CD14-positive monocyte (primary cell): ENCODE measurements around the gene SPTB. TPM values are rescaled to one million over a fixed set of nuclear protein-coding genes. Genes with fewer than 3 reads are reported as not detected.

Experiments used
- DNase-seq, 3 donors: peaks; one replicate each; pipeline ENCODE4 v3.0.0-alpha.2; 2011 to 2022
- H2AFZ ChIP-seq: 2 replicates; pipeline ENCODE4 v1.6.0; 2012; ENCODE audit warnings: mild to moderate bottlenecking, low read depth, low read length, inconsistent platforms; ENCODE audit not compliant: insufficient read depth, poor library complexity, severe bottlenecking
- H3K27ac ChIP-seq, 2 donors: 1 replicate in 1 of 2; 2 replicates in 1 of 2; pipeline ENCODE4 v1.5.1; 2012 to 2013; ENCODE audit warnings: low read length in 2 of 2, control low read depth in 1 of 2, inconsistent platforms in 1 of 2, low read depth in 1 of 2, mild to moderate bottlenecking in 1 of 2
- H3K27me3 ChIP-seq, 2 donors: one replicate each; pipeline versions ENCODE4 v1.6.0 to v1.6.1; 2011 to 2013; ENCODE audit warnings: low read length in 2 of 2; ENCODE audit not compliant: control insufficient read depth in 2 of 2, insufficient read depth in 2 of 2
- H3K36me3 ChIP-seq, 2 donors: replicated peaks in 1 of 2; 1 replicate in 1 of 2; 2 replicates in 1 of 2; pipeline versions ENCODE4 v1.5.1 to v1.6.1; 2012 to 2013; ENCODE audit warnings: low read length in 2 of 2, control low read depth in 1 of 2, inconsistent platforms in 1 of 2, mild to moderate bottlenecking in 1 of 2; ENCODE audit not compliant: insufficient read depth in 2 of 2, control insufficient read depth in 1 of 2
- H3K4me1 ChIP-seq, 2 donors: 1 replicate in 1 of 2; 2 replicates in 1 of 2; pipeline versions ENCODE4 v1.5.1 to v1.6.1; 2012 to 2013; ENCODE audit warnings: low read length in 2 of 2, control low read depth in 1 of 2, inconsistent platforms in 1 of 2, mild to moderate bottlenecking in 1 of 2, moderate library complexity in 1 of 2; ENCODE audit not compliant: insufficient read depth in 2 of 2, control insufficient read depth in 1 of 2
- H3K4me2 ChIP-seq: replicated peaks from 2 replicates; pipeline ENCODE3; 2012; ENCODE audit warnings: low read length, moderate library complexity, mild to moderate bottlenecking; ENCODE audit not compliant: poor library complexity, severe bottlenecking; ENCODE audit errors: extremely low read depth
- H3K4me3 ChIP-seq, 3 experiments: fragments of 200-600 bp in 1 of 3; sonication (generic) in 1 of 3; replicated peaks in 1 of 3; 1 replicate in 2 of 3; 2 replicates in 1 of 3; pipeline ENCODE4 v1.5.1; 2011 to 2013; ENCODE audit warnings: low read length in 3 of 3, mild to moderate bottlenecking in 3 of 3, control low read depth in 2 of 3, low read depth in 2 of 3, inconsistent platforms in 1 of 3, moderate library complexity in 1 of 3
- H3K79me2 ChIP-seq: 2 replicates; pipeline ENCODE4 v1.6.0; 2012; ENCODE audit warnings: mild to moderate bottlenecking, control low read depth, inconsistent platforms, low read length, moderate library complexity; ENCODE audit not compliant: insufficient read depth
- H3K9ac ChIP-seq: 2 replicates; pipeline ENCODE4 v1.6.0; 2017; ENCODE audit warnings: low read length, mild to moderate bottlenecking; ENCODE audit not compliant: insufficient read depth, poor library complexity, severe bottlenecking
- H3K9me3 ChIP-seq, 2 donors: replicated peaks in 1 of 2; 1 replicate in 1 of 2; 2 replicates in 1 of 2; pipeline versions ENCODE4 v1.5.1 to v1.6.1; 2012 to 2013; ENCODE audit warnings: low read length in 2 of 2, control low read depth in 1 of 2; ENCODE audit not compliant: control insufficient read depth in 1 of 2, insufficient read depth in 1 of 2
- H4K20me1 ChIP-seq: 2 replicates; pipeline ENCODE4 v1.6.0; 2012; ENCODE audit warnings: mild to moderate bottlenecking, low read length, control low read depth, moderate library complexity; ENCODE audit not compliant: insufficient read depth
- H3K27ac Mint-ChIP-seq, 7 donors: one replicate each; pipeline ENCODE4 v1.8.0; 2020; ENCODE audit warnings: mild to moderate bottlenecking in 7 of 7, mixed read lengths in 7 of 7, moderate library complexity in 6 of 7, inconsistent platforms in 2 of 7
- H3K27me3 Mint-ChIP-seq, 3 donors: one replicate each; pipeline ENCODE4 v1.8.0; 2021 to 2022; ENCODE audit warnings: low read depth in 3 of 3, mild to moderate bottlenecking in 3 of 3, mixed read lengths in 3 of 3, moderate library complexity in 3 of 3, inconsistent platforms in 1 of 3
- H3K36me3 Mint-ChIP-seq, 2 donors: one replicate each; pipeline ENCODE4 v1.8.0; 2020; ENCODE audit warnings: mixed read lengths in 2 of 2, inconsistent platforms in 1 of 2, mild to moderate bottlenecking in 1 of 2
- H3K4me1 Mint-ChIP-seq: one replicate; pipeline ENCODE4 v1.8.0; 2020; ENCODE audit warnings: mild to moderate bottlenecking, mixed read lengths
- H3K4me3 Mint-ChIP-seq, 2 donors: one replicate each; pipeline ENCODE4 v1.8.0; 2020; ENCODE audit warnings: mild to moderate bottlenecking in 2 of 2, mixed read lengths in 2 of 2, moderate library complexity in 1 of 2
- H3K9me3 Mint-ChIP-seq, 7 donors: one replicate each; pipeline ENCODE4 v1.8.0; 2020 to 2022; ENCODE audit warnings: mixed read lengths in 7 of 7, mild to moderate bottlenecking in 6 of 7, moderate library complexity in 6 of 7, inconsistent platforms in 2 of 7
- CTCF ChIP-seq: fragments of 200-600 bp; IDR thresholded peaks from one replicate; pipeline ENCODE4 v1.8.0; 2022; ENCODE audit warnings: antibody characterized with exemption, mild to moderate bottlenecking
- WGBS: methylation state at CpG from one replicate; pipeline ENCODE4 v1.1.5; 2013; ENCODE audit warnings: missing lambda C conversion rate; ENCODE audit not compliant: insufficient coverage; 5-methylcytosine and 5-hydroxymethylcytosine counted together
- intact Hi-C, 2 donors: fragments of 100-400 bp; cut with micrococcal nuclease; formaldehyde crosslinking; loops; one replicate each; pipeline versions ENCODE4 v1.15.0 to v1.15.1; 2023
- polyA plus RNA-seq, 3 donors: library from polyadenylated mRNA; depleted of rRNA in 1 of 3; unstranded in 2 of 3; stranded (reverse) in 1 of 3; fragments of 300-500 nt in 2 of 3; fragments of >200 nt in 1 of 3; fragmentation: Illumina TruSeq in 2 of 3; gene quantifications; 1 replicate in 2 of 3; 2 replicates in 1 of 3; pipeline ENCODE4 v1.2.3, GENCODE V29; 2012 to 2021

SPTB gene
- polyA plus RNA-seq, 3 donors, result not detected

DNA sequence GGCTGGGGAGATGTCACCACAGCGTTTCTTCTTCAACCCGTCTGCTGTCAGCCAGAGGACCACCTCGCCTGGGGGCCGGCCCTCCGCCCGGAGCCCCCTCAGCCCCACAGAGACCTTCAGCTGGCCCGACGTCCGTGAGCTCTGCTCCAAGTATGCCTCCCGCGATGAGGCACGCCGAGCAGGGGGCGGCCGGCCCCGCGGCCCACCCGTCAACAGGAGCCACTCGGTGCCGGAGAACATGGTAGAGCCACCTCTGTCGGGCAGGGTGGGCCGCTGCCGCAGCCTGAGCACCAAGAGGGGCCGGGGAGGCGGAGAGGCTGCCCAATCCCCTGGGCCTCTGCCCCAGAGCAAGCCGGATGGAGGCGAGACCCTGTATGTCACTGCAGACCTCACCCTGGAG is 136.6 kb downstream of the SPTB start:
- Histone ChIP-seq H3K4me2 (no peak overlapping the region), H4K20me1 (peaks cover 3% of the 10 kb centered on the region), H3K9me3 (no peaks in the 10 kb centered on the region), H3K27me3 (no peaks in the 10 kb centered on the region), H3K36me3 (peaks cover 61 to 81% of the 10 kb centered on the region in 2 donors), H3K27ac (no peak overlapping the region), H3K4me3 (no peak overlapping the region), H3K79me2 (no peaks in the 10 kb centered on the region), H3K4me1 (no peaks in the 10 kb centered on the region), H2AFZ (no peak overlapping the region), H3K9ac (no peak overlapping the region)
- 98% methylated on average over 27 of the region's 27 CpGs for WGBS
- Mint-ChIP-seq H3K27me3 (peaks cover 1 to 2% (median 2%) of the 10 kb centered on the region in 3 donors), H3K36me3 (peaks cover 73 to 97% of the 10 kb centered on the region in 2 donors), H3K4me1 (peaks cover 2% of the 10 kb centered on the region), H3K4me3 (no peak overlapping the region), H3K9me3 (peaks cover 0 to 3% (median 0%) of the 10 kb centered on the region in 7 donors), H3K27ac (no peak overlapping the region)
- intact Hi-C loops, result no loop called here
- DNase-seq, result no peak
- TF ChIP-seq CTCF, result no peak

- peaks cover under 1% of the 10 kb centered on the region for H4K20me1 ChIP-seq
- no peaks in the 10 kb centered on the region for H3K9me3 ChIP-seq
- Mint-ChIP-seq H3K36me3 (peaks cover 68 to 98% of the 10 kb centered on the region in 2 donors), H3K9me3 (peaks cover 0 to 3% (median 0%) of the 10 kb centered on the region in 7 donors), H3K4me1 (peaks cover 2% of the 10 kb centered on the region), H3K4me3 (no peak overlapping the region), H3K27ac (peak overlapping the region in 1 of 7 donors; percentile 76), H3K27me3 (peaks cover 0 to 2% (median 1%) of the 10 kb centered on the region in 3 donors)
- no peak overlapping the region for H3K27ac ChIP-seq
- H3K9ac ChIP-seq, result no peak overlapping the region
- H3K4me3 ChIP-seq, result no peak overlapping the region
- H3K4me2 ChIP-seq, result no peak overlapping the region
- no peaks in the 10 kb centered on the region for H3K4me1 ChIP-seq
- peaks cover 68 to 86% of the 10 kb centered on the region in 2 donors for H3K36me3 ChIP-seq
- intact Hi-C loops, result no loop called here
- WGBS, result 98% methylated on average over 15 of the region's 15 CpGs
- H3K79me2 ChIP-seq, result no peaks in the 10 kb centered on the region
- DNase-seq, result no peak
- H2AFZ ChIP-seq, result no peak overlapping the region
- no peaks in the 10 kb centered on the region for H3K27me3 ChIP-seq
- TF ChIP-seq CTCF, result no peak
These were observed 137.7 kb downstream of the SPTB start for GRCh38 chr14:64741961-64742360.
